Measurements from ENCODE around the gene ZNRF3. TPM values are rescaled to one million over a fixed set of nuclear protein-coding genes. Genes with fewer than 3 reads are reported as not detected.
"Not testable (repeated sequence)": the region's sequence is repeated elsewhere in the genome, so short reads cannot be mapped to it uniquely, and the experiment has no call there.

The ZNRF3 gene
- polyA plus RNA-seq, 1 donor, result 11.7 TPM

GRCh38 chr22:28908810-28909209 lies 25.4 kb downstream of the ZNRF3 start:
- DNase-seq, result not testable (repeated sequence)

GRCh38 chr22:28909375-28909774 lies 26.0 kb downstream of the ZNRF3 start:
- DNase-seq, result no peak

- DNase-seq, result no peak
Measured at GRCh38 chr22:28910569-28911303, 27.4 kb downstream of the ZNRF3 start.

GRCh38 chr22:28911304-28911690 lies 27.9 kb downstream of the ZNRF3 start:
- no peak for DNase-seq

GRCh38 chr22:28911777-28912669 lies 28.7 kb downstream of the ZNRF3 start:
- DNase-seq, result peak; percentile 29

- DNase-seq, result no peak
Measured at GRCh38 chr22:28914201-28914600, 30.8 kb downstream of the ZNRF3 start.

GRCh38 chr22:28915969-28916368 lies 32.6 kb downstream of the ZNRF3 start:
- DNase-seq, result no peak

- peak; percentile 56 for DNase-seq
Measured at GRCh38 chr22:28917747-28918549, 34.6 kb downstream of the ZNRF3 start.

GRCh38 chr22:28918550-28919271 lies 35.3 kb downstream of the ZNRF3 start:
- DNase-seq, result no peak

- DNase-seq, result no peak
Measured at GRCh38 chr22:28920757-28921584, 37.6 kb downstream of the ZNRF3 start.

- DNase-seq, result no peak
Measured at GRCh38 chr22:28921585-28921879, 38.2 kb downstream of the ZNRF3 start.

- no peak for DNase-seq
Measured at GRCh38 chr22:28922540-28923244, 39.3 kb downstream of the ZNRF3 start.

GRCh38 chr22:28923826-28924732 lies 40.7 kb downstream of the ZNRF3 start:
- no peak for DNase-seq

GRCh38 chr22:28925916-28926315 lies 42.5 kb downstream of the ZNRF3 start:
- no peak for DNase-seq

- DNase-seq, result no peak
Measured at GRCh38 chr22:28927630-28928029, 44.3 kb downstream of the ZNRF3 start.

- DNase-seq, result no peak
Measured at GRCh38 chr22:28929197-28929596, 45.8 kb downstream of the ZNRF3 start.

- DNase-seq, result no peak
Measured at GRCh38 chr22:28930357-28931007, 47.1 kb downstream of the ZNRF3 start.

GRCh38 chr22:28931844-28932567 lies 48.6 kb downstream of the ZNRF3 start:
- no peak for DNase-seq
